ENCODE measurements around the gene VWF.

VWF gene

DNA sequence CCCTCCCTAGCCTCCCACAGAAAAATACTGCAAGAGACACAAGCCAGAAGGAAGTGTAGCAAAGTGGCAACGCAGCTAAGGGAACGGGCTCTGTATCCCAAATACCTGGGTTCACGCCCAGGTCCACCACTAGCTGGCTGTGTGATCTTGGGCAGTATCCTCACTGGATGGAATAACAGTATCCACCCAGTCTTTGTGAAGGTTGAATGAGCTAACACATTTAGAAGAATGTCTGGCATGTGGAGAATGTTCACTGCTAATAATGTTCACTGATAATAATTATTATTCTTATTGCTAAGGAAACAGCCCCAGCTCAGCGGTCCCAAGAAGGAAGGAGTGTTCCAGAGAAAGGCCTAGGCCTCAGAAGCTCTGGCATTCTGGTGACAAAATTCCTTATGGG is 70.9 kb downstream of the VWF start:
- no peak for DNase-seq

DNA sequence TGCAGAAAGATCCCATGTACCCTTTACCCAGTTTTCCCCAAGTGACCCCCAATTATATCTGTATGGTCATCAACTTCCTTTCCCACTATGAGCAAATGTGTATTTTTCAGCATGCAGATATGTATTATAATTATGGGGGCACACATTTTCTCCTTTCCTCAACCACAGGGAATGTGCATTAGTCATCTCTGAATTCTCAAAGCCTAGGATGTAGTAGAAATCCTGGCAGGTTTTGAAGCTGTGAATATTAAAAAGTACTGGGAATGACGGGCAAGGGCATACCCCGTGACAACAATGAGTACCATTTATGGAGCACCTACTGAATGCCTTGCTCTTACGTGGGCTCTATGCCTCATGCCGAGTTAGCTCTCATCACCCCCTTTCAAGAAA is 71.5 kb downstream of the VWF start:
- no peak for DNase-seq

DNA sequence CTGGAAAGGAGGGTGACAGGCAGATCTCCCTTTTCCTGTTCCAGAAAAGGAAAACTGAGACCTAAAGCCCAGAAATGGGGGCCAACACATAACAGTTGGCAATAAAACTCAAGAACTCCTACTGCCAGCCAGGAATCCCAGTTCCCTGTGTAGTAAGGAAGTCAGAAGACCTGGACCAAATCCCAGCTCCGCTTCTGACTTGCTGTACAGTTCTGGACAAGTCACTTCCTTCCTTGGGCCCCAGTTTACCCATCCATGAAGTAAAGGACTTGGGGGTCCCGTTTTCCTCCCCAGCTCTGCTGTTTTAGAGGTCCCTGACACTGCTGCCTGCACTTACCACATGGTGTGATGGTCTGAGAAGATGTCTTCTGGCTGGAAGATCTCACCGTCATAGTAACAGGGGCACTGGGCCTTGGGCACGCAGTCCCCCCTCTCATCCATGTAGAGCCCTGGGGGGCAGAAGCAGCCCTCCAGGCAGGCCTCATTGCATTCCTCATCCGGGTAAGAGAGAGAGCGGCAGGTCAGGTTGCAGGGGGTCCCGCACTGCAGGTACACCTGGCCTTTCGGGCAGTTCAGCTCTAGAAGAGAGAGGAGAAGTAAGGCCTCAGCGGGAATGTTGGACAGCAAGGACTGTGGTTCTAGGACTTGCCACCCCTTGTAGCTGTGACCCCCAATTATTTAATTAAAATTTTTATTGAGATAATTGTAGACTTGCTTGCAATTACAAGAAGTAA is 72.1 kb downstream of the VWF start:
- no peak for DNase-seq

DNA sequence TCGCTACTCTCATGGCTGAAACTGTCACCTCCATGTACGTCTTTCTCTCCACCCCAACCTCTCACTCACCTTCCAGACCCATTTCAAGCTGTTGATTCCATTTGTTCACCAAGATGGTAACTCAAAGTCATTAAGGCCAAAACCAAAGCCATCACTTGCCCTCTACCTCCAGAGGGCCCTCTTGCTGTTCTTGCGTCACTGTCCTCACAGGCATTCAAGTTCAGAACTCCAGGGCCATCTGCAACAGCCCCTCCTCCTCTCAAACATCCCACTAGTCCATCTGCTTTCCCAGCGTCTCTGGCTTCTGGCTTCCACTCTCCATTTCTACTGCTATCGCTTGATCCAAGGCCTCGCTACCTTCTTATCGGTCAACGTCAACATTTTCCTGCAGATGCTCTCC is 74.5 kb downstream of the VWF start:
- DNase-seq: no peak

DNA sequence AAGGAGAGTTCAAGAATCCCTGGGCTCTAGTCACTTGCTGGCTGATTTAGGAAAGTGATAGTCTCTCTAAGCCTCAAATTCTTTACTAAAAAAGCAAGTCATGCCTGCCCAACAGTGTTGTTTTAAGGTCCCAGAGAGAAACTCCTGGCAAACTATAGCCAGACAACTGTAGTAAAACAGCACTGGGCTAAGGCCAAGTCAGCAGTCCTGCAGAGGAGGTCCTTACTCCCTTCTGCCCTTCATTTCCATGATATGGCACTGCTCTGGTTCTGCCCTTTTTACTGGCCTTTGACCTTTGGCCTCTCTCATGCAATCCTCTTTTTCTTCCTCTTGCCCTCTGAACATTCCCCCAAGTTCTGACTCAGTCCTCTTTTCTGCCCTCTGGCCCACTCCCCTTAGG is 74.9 kb downstream of the VWF start:
- no peak for DNase-seq

DNA sequence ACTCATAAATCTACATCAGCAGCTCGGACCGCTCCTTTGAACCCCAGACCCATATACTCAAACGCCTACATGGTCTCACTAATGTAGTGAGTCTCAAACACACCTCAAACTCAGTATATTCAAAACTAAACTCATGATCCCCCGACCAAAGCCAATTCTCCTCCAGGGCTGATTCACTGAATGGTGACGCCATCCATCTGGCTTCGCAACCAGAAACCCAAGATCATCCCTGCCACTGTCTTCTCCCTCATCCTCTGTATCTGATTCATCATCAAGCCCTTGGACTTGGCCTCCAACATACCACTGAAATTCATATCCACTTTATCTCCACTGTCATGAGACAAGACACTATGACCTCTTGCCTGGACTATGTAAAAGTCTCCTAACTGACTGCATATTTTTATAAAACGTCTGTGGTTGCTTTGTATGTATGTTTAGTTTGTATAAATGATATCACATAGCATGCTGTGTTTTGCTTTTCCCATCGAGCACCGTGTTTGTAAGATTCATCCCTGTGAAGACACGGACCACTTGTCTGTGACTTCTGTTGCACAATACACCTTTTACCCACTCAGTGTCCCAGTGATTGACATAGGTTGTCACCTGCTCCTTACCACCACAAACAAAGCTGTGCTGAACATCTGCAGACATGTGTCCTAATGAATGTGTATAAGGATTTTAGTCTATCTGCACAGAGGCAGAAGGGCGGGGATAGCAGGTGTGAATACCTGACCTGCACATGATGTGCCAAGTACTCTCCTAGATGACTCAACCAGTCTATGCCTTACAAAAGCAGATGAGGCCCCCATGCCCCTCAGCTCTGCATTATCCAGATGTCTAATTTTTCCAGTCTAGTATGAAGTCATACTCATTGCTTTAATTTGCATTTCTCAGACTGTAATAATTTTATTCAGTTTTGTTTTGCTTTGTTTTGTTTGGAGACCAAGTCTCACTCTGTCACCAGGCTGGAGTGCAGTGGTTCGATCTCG is 76.9 kb downstream of the VWF start:
- DNase-seq: no peak

DNA sequence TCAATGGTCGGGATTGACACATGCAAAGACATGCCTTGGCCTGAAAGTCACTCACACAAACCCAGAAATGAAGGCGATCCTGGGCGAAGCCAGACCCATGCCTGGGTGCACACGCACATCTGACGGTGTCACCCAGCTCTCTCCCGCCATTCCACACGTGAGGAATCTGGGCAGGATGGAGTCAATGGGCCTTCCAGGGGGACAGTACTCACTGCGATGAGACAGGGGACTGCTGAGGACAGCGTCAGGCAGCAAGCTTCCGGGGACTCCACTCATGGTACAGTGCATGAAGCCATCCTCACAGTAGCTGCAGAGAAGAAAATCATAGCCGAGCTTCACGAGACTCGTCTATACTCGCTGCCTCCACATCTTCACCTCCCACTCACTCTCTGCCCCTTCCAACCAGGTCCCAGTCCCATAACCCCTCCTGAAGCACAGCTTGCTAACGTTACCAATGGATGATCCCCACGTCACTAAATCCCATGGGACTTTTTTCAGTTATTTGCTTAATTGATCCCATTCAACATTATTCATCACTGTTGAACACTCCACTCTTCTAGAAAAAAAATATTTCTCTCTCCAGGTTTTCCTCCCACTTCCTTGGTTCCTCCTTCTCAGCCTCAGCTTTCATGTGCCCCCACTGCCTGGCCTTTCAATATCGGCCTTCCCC is 77.8 kb downstream of the VWF start:
- no peak for DNase-seq

DNA sequence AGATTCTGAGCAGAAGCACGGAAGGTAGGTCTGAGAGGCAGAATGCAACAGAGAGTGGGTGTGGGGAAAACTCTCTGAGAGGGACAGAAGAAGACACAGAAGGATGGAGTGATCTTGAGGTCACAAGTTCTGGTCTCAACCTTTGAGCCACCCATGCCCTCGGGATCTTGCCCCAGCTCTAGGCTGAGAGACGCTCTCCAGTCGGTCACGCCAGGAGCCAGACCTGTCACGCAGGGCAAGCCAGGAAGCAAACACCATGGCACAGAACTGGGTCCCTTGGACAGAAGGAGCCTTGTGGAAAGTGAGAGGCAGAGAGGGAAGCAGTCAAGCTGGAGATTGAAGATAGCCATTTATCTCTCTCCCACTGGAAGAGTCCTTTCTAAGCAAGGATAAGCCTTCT is 79.0 kb downstream of the VWF start:
- DNase-seq: no peak

DNA sequence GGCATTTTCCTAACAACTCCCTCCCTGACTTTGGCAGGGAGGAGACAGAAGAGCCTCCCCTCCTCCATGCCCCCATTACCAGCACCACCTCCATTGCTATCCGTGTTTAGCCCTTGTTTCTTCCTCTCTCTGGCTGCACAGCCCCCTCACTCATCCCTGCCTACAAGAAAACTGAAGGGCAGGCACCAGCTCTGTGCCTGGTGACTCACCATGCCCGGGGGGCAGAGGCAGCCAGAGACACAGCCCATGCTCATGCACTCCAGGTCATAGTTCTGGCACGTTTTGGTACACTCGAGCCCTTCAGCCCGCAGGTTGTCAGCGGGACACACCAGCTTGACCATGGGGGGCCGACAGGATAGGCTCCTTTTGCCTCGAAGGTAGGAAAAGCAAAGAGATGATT is 80.4 kb downstream of the VWF start:
- DNase-seq: no peak

DNA sequence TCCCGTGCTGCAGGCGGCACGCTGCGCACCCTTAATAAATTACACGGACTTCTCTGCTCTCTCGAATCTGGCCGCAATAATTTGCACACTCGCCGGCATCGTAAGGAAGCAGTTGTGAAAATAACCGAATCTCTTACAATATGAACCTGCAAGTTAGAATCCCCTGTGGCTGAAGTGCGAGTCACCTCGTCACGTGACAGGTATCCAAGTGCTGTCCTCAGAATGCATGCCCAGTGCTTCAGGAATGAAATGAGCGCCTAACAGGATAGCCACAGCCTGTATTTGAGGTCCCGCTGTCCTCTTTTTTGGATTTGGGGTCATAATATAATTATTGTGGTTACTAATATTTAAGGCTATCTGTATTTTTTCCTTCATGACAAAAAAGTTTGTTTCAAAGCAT is 82.0 kb downstream of the VWF start:
- no peak for DNase-seq

DNA sequence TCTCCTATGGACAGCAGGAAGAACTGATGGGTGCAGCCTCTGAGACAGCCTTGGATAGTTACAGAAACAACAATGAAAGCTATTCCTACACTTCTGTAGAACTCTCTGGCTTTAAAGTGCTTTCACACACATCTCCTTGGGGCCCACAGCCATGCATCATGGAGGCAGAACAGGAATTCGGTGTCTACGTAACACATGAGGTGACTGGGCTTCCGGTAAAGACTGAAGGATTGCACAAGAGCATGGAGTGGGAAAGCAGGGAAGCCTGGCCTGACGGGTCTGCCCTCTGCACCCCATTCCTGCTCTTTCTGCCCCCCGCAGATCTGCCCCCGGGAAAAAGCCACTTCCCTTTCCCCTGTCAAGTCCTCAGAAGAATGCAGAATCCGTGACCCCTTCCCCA is 82.6 kb downstream of the VWF start:
- DNase-seq: no peak

DNA sequence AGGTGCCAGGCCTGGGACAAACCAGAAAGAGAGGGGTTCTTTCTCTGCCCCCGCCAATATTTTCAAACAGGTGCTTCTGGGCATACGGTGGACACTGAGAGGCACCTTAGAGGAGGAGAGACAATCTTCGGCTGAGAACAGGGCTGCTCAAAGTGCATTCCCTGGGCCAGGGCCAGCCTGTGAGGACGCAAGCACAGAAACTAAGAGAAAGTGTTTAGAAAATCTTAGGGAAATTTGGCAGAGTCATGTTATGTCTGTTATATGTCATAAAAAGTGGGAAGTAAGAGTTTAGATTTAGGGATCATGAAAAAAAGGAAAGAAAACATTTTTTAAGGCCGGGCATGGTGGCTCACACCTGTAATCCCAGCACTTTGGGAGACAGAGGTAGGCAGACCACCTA is 83.7 kb downstream of the VWF start:
- DNase-seq: no peak

DNA sequence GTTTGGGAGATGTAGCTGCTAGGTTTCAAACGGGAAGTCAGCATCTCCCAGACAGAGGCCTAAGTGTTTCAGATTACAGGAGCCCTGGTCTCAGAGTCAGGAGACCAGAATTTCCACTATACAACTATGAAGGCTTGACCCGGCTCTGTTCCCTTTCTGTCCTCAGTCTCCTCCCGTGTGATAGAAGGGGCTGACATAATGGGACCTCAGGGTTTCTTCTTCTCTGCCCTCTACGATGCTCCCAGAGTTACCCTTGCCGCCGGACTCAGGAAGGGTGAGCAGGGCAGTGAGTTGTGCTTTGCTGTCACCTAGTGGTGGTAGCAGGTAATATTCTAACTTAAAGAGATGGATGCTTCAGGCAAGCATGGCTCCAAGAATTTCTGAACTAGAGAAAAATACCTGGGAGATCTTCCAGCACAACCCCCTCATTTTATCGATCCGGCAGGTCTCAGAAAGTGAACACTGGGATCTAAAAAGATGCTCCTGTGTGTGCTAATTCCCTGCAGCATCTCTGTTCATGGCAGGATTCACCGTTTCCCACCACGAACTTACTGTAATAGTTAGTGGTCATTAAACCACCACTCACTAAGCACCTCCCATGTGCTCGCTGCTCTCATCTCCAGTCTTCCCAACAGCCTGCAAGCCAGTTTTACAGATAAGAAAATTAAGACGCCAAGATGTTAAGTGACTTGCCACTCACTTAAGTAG is 84.4 kb downstream of the VWF start:
- peak in 1 of 2 experiments; percentile 10 for DNase-seq

DNA sequence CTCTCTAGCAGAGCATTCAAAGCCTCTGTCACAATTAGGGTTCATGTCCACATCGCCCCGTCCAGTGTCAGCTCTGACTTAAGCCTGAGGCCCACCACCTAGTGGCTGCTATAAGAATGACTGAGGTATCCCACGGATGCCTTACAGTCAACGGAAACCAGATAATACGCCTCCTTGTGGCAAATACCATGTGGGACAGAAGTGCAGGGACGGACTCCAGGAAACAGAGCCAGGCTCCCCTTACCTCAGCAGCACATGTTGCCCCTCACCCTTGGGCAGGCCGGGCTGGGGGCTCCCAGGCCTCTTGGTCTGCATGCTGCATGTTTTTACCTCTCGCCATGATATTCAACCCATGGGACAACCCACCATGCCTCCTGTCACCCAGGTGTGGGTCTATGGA is 86.3 kb downstream of the VWF start:
- DNase-seq: peak; percentile 30 to 46

DNA sequence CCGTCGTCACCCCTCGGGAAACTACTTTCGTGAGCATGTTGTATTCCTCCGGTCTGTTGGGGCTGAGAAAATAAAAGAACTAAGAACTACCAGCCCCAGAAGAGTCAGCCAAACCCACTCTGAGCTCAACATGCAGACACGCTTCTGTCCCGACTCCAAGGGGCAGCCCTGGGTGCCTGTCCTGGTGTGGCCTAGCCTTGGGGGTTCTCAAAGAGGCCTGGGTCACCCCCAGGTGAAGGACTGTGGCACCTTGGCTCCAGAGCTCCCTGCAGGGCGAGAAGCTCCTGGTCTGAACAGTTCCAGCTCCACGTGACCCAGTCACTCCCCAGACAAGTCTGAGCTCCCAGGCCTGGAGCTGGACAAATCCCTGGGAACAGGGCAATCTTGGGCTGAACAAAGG is 87.0 kb downstream of the VWF start:
- DNase-seq: no peak

DNA sequence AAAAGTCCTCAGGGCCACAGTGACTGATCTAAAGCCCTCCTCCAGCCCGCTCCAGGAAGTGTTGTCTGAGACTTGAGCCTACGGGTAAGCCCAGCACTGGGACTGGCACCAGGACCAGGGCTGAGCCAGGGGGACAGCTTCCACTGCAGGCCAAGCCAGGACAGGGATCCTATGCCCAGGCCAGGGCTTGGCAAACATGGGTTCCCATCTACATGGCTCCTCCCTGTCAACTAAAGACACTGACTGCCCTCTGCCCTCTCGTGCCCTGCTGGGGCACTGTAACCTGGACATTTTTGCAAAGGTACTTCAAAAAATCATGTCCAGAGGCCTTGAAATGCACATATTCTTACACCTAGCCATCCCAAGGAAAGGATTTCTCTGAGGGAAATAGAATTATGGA is 88.0 kb downstream of the VWF start:
- DNase-seq: no peak

DNA sequence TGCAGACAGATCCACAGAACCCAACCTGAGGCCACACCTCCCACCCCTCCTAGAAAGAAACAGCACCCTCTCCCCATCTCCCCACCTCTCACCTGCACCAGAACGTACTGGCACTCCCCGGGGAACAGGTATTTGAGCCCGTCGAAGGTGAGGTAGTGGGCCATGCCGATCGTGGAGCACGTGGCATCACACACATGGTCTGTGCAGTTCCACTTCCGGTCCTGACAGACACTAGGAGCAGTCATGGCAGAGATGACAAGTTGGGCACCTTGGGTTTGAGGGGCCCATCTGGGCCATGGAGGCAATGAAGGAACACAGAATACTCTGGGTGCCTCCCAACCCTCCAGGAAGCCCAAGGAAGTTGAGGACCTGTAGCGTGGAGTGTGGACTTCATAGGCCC is 89.9 kb downstream of the VWF start:
- no peak for DNase-seq

DNA sequence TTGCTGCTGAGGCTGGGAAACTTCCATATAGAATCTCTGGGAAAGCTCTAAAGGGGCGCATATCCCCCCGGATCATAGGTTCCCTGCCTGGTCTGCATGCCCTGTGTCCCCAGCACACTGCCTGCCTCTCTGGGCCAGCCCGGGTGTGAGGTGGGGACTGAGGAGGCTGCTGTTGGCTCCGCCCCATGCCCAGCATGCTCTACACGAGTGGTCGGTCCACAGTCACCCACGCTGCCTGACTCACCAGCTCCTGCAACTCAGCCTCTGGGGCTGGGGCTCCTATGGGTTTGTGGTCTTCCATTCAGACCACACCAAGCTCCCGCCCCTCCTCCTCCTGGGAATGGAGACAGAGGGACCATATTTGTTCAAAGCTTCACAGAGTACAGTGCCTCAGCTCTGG is 90.9 kb downstream of the VWF start:
- DNase-seq: no peak

DNA sequence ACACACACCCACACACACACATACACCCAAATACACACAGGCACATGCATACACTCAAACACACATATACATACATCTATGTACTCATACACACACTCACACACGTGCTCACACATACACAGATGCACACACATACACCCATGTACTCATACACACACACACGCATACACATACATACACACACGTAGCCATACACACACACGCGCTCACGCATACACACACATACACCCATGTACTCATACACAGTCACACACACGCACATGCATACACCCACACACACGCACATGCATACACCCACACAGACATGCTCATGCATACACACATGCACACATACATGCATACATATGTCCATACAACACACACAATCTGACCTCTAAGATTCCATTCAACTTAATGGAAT is 91.7 kb downstream of the VWF start:
- DNase-seq: no peak

DNA sequence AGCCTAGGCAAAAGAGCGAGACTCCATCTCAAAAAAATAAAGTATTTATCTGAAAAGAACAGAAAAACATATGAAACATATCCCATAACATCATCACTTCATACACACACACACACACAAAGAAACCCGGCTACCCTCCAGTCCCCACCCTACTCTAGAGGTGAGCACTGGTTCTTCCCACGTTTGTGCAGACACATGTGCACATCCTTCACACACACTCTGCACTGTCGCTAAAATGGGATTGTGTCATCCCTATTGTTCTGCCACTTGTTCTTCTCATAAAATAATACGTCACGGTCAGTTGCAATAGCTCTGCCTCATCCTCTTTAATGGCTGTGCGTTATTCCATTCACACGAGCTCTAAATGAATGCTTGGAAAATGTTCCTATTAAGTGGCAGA is 93.5 kb downstream of the VWF start:
- DNase-seq: no peak

DNA sequence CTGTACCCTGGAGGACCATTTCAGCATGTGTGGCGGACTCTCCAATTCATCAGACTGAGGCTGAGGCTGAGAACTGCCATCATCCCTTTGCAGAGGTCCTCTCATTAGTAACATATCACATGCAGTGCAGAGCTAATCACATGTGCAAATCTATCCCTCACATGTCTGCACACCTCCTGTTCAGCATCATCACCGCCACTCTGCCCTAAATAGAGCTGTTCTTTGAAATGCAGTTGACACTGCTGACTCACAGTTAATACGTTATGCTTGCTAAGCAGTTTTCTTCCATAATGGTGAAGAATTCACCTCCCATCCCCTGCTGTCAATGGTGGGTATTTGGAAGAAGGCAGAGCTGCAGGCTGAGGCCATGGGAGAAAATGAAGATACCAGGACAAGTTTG is 94.4 kb downstream of the VWF start:
- DNase-seq: no peak

DNA sequence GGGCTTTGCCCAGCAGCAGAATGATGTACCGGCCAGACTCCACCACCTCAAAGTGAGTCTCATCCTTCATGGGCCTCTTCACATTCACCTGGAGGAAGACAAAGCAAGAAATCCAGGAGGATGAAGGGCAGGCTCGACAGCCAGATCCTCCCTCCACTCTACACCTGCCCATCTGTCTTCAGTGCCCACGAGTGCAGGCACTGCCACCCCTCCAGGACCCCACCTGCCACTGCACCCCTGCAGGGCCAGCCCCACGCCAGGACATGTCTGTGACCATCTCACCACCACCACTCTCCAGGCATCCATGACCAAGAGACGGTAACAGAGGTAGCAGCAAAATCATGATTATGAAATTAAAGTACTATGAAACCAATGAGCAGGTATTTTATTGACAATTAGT is 95.1 kb downstream of the VWF start:
- DNase-seq: no peak

DNA sequence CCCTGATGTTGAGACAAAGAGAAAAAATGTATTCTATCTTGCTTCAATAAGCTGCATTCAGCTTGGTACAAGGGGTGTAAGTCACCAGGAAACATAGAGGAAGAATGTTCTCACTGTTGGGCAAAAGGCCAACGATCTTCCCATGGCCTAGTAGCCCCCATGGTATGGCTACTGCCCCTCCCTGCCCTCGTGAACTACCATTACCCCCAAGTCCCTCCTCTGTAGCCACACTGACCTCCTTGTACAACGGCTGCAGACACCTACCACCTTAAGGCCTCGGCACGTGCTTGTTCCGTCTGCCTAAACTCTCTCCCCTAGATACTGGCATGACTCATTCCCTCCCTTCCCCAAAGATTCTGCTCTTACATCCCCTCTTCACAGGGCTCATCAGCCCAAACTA is 97.5 kb downstream of the VWF start:
- DNase-seq: no peak
